GM12891 (cell line): ENCODE data around the gene SAMSN1.

ENCODE experiments used
- POLR2A ChIP-seq: IDR thresholded peaks from 2 replicates; pipeline ENCODE4 v1.6.1; 2011; ENCODE audit warnings: low read depth, low read length, control low read depth
- SPI1 ChIP-seq: IDR thresholded peaks from 2 replicates; pipeline ENCODE4 v1.6.1; 2011; ENCODE audit warnings: low read depth, low read length, control low read depth
- TAF1 ChIP-seq: IDR thresholded peaks from 2 replicates; pipeline ENCODE4 v1.6.1; 2011; ENCODE audit warnings: low read depth, low read length, control low read depth

GRCh38 chr21:14448784-14449183 is 97.3 kb downstream of the SAMSN1 start:
- TF ChIP-seq TAF1 = no peak
- TF ChIP-seq POLR2A = no peak
- TF ChIP-seq SPI1 = no peak
